ENCODE measurements around the gene LEMD1. TPM values are rescaled to one million over a fixed set of nuclear protein-coding genes. Genes with fewer than 3 reads are reported as not detected.

LEMD1 gene
- polyA plus RNA-seq (2013), result 6.4 and 6.5 TPM in 2 replicates

- H3K79me1 ChIP-seq (ENCODE audit: low read length), result no peaks in the 10 kb centered on the region
- H3K23ac ChIP-seq (ENCODE audit: low read length), result no peak within 1 kb of the TSS
- H4K8ac ChIP-seq (ENCODE audit: low read depth, low read length), result no peak within 1 kb of the TSS
- H3K27ac ChIP-seq (ENCODE audit: low read depth, low read length), result no peak within 1 kb of the TSS
- no peak within 1 kb of the TSS for H4K91ac ChIP-seq (ENCODE audit: low read depth, low read length)
- H3K9ac ChIP-seq (ENCODE audit: low read length), result no peak within 1 kb of the TSS
- no peak within 1 kb of the TSS for H2BK12ac ChIP-seq (ENCODE audit: low read length)
- no peak within 1 kb of the TSS for H3K4me3 ChIP-seq (ENCODE audit: low read depth, low read length)
- H3K27me3 ChIP-seq (ENCODE audit: insufficient read depth, low read length), result no peaks in the 10 kb centered on the region
- no peak for DNase-seq
- H3K79me2 ChIP-seq (ENCODE audit: control insufficient read depth, insufficient read depth, low read length, poor library complexity), result no peaks in the 10 kb centered on the region
- H3K4me1 ChIP-seq (ENCODE audit: control insufficient read depth in 1 of 2, insufficient read depth in 2 of 2, low read length in 2 of 2), result no peaks in the 10 kb centered on the region
- H2BK5ac ChIP-seq (ENCODE audit: low read depth, low read length, poor library complexity), result no peak within 1 kb of the TSS
- no peak within 1 kb of the TSS for H3K4me2 ChIP-seq (ENCODE audit: low read length)
- no peak within 1 kb of the TSS for H3K14ac ChIP-seq (ENCODE audit: low read length)
- WGBS (ENCODE audit: extremely low coverage, insufficient coverage, insufficient read length), result no CpG with 5 or more reads among the region's 2 CpGs
- H3K4ac ChIP-seq (ENCODE audit: low read depth, low read length), result no peak within 1 kb of the TSS
- H3K36me3 ChIP-seq (ENCODE audit: control insufficient read depth in 1 of 2, insufficient read depth in 2 of 2, low read length in 2 of 2), result no peaks in the 10 kb centered on the region
- no peak within 1 kb of the TSS for H3K18ac ChIP-seq (ENCODE audit: low read length)
- H2BK120ac ChIP-seq (ENCODE audit: insufficient read depth, low read length, poor library complexity), result no peak within 1 kb of the TSS
- no peak within 1 kb of the TSS for H2AK5ac ChIP-seq (ENCODE audit: low read length)
- no peak within 1 kb of the TSS for H2AFZ ChIP-seq (ENCODE audit: insufficient read depth, low read length, poor library complexity)
- no peak within 1 kb of the TSS for H4K12ac ChIP-seq (ENCODE audit: low read depth, low read length)
- no peaks in the 10 kb centered on the region for H3K9me3 ChIP-seq (ENCODE audit: insufficient read depth, low read depth, low read length)
Measured at GRCh38 chr1:205421798-205422197, at the start of gene LEMD1. TSS of gene LEMD1 (minus strand) at chr1:205422056. CDS start at chr1:205420536, 1,520 bp downstream.

- Histone ChIP-seq H3K27me3 (ENCODE audit: insufficient read depth, low read length) (no peaks in the 10 kb centered on the region), H2AK5ac (ENCODE audit: low read length) (no peak overlapping the region), H3K27ac (ENCODE audit: low read depth, low read length) (no peak overlapping the region), H3K79me1 (ENCODE audit: low read length) (no peaks in the 10 kb centered on the region), H4K91ac (ENCODE audit: low read depth, low read length) (no peak overlapping the region), H3K4ac (ENCODE audit: low read depth, low read length) (no peak overlapping the region), H3K18ac (ENCODE audit: low read length) (no peak overlapping the region), H2BK120ac (ENCODE audit: insufficient read depth, low read length, poor library complexity) (no peak overlapping the region), H3K9me3 (ENCODE audit: insufficient read depth, low read depth, low read length) (peaks cover 4% of the 10 kb centered on the region), H3K9ac (ENCODE audit: low read length) (no peak overlapping the region), H4K8ac (ENCODE audit: low read depth, low read length) (no peak overlapping the region), H2BK12ac (ENCODE audit: low read length) (no peak overlapping the region), H3K14ac (ENCODE audit: low read length) (no peak overlapping the region), H3K4me2 (ENCODE audit: low read length) (no peak overlapping the region), H3K23ac (ENCODE audit: low read length) (no peak overlapping the region), H4K12ac (ENCODE audit: low read depth, low read length) (no peak overlapping the region), H2AFZ (ENCODE audit: insufficient read depth, low read length, poor library complexity) (no peak overlapping the region), H3K4me1 (ENCODE audit: control insufficient read depth in 1 of 2, insufficient read depth in 2 of 2, low read length in 2 of 2) (no peaks in the 10 kb centered on the region), H3K36me3 (ENCODE audit: control insufficient read depth in 1 of 2, insufficient read depth in 2 of 2, low read length in 2 of 2) (no peaks in the 10 kb centered on the region), H3K79me2 (ENCODE audit: control insufficient read depth, insufficient read depth, low read length, poor library complexity) (no peaks in the 10 kb centered on the region), H2BK5ac (ENCODE audit: low read depth, low read length, poor library complexity) (no peak overlapping the region), H3K4me3 (ENCODE audit: low read depth, low read length) (no peak overlapping the region)
- no peak for DNase-seq
- WGBS (ENCODE audit: extremely low coverage, insufficient coverage, insufficient read length), result no CpG with 5 or more reads among the region's 6 CpGs
Measured at GRCh38 chr1:205470131-205470530, 48.3 kb upstream of the LEMD1 start.

- WGBS (ENCODE audit: extremely low coverage, insufficient coverage, insufficient read length), result no CpG with 5 or more reads among the region's 7 CpGs
- H3K18ac ChIP-seq (ENCODE audit: low read length), result no peak overlapping the region
- no peak overlapping the region for H3K9ac ChIP-seq (ENCODE audit: low read length)
- no peak overlapping the region for H3K4me2 ChIP-seq (ENCODE audit: low read length)
- no peak overlapping the region for H3K27ac ChIP-seq (ENCODE audit: low read depth, low read length)
- H2BK12ac ChIP-seq (ENCODE audit: low read length), result no peak overlapping the region
- no peaks in the 10 kb centered on the region for H3K27me3 ChIP-seq (ENCODE audit: insufficient read depth, low read length)
- H3K4ac ChIP-seq (ENCODE audit: low read depth, low read length), result no peak overlapping the region
- H4K8ac ChIP-seq (ENCODE audit: low read depth, low read length), result no peak overlapping the region
- H4K12ac ChIP-seq (ENCODE audit: low read depth, low read length), result no peak overlapping the region
- no peak overlapping the region for H3K4me3 ChIP-seq (ENCODE audit: low read depth, low read length)
- no peak overlapping the region for H4K91ac ChIP-seq (ENCODE audit: low read depth, low read length)
- no peak for DNase-seq
- no peaks in the 10 kb centered on the region for H3K9me3 ChIP-seq (ENCODE audit: insufficient read depth, low read depth, low read length)
- H3K36me3 ChIP-seq (ENCODE audit: control insufficient read depth in 1 of 2, insufficient read depth in 2 of 2, low read length in 2 of 2), result no peaks in the 10 kb centered on the region
- H3K79me1 ChIP-seq (ENCODE audit: low read length), result no peaks in the 10 kb centered on the region
- no peaks in the 10 kb centered on the region for H3K4me1 ChIP-seq (ENCODE audit: control insufficient read depth in 1 of 2, insufficient read depth in 2 of 2, low read length in 2 of 2)
- H2BK120ac ChIP-seq (ENCODE audit: insufficient read depth, low read length, poor library complexity), result no peak overlapping the region
- H2AFZ ChIP-seq (ENCODE audit: insufficient read depth, low read length, poor library complexity), result no peak overlapping the region
- no peak overlapping the region for H3K14ac ChIP-seq (ENCODE audit: low read length)
- no peak overlapping the region for H3K23ac ChIP-seq (ENCODE audit: low read length)
- no peaks in the 10 kb centered on the region for H3K79me2 ChIP-seq (ENCODE audit: control insufficient read depth, insufficient read depth, low read length, poor library complexity)
- no peak overlapping the region for H2AK5ac ChIP-seq (ENCODE audit: low read length)
- no peak overlapping the region for H2BK5ac ChIP-seq (ENCODE audit: low read depth, low read length, poor library complexity)
Measured at GRCh38 chr1:205466595-205467220, 44.9 kb upstream of the LEMD1 start.

GRCh38 chr1:205465392-205465791, 43.5 kb upstream of the LEMD1 start:
- H3K9ac ChIP-seq (ENCODE audit: low read length), result no peak overlapping the region
- H3K4me2 ChIP-seq (ENCODE audit: low read length), result no peak overlapping the region
- H2BK12ac ChIP-seq (ENCODE audit: low read length), result no peak overlapping the region
- H4K91ac ChIP-seq (ENCODE audit: low read depth, low read length), result no peak overlapping the region
- H2AK5ac ChIP-seq (ENCODE audit: low read length), result no peak overlapping the region
- no peak overlapping the region for H3K18ac ChIP-seq (ENCODE audit: low read length)
- WGBS (ENCODE audit: extremely low coverage, insufficient coverage, insufficient read length), result no CpG with 5 or more reads among the region's 2 CpGs
- H3K36me3 ChIP-seq (ENCODE audit: control insufficient read depth in 1 of 2, insufficient read depth in 2 of 2, low read length in 2 of 2), result no peaks in the 10 kb centered on the region
- no peak overlapping the region for H2AFZ ChIP-seq (ENCODE audit: insufficient read depth, low read length, poor library complexity)
- no peak overlapping the region for H4K12ac ChIP-seq (ENCODE audit: low read depth, low read length)
- H3K14ac ChIP-seq (ENCODE audit: low read length), result no peak overlapping the region
- no peak overlapping the region for H3K27ac ChIP-seq (ENCODE audit: low read depth, low read length)
- no peaks in the 10 kb centered on the region for H3K4me1 ChIP-seq (ENCODE audit: control insufficient read depth in 1 of 2, insufficient read depth in 2 of 2, low read length in 2 of 2)
- no peaks in the 10 kb centered on the region for H3K27me3 ChIP-seq (ENCODE audit: insufficient read depth, low read length)
- H4K8ac ChIP-seq (ENCODE audit: low read depth, low read length), result no peak overlapping the region
- H3K23ac ChIP-seq (ENCODE audit: low read length), result no peak overlapping the region
- H3K4me3 ChIP-seq (ENCODE audit: low read depth, low read length), result no peak overlapping the region
- H3K79me2 ChIP-seq (ENCODE audit: control insufficient read depth, insufficient read depth, low read length, poor library complexity), result no peaks in the 10 kb centered on the region
- H3K79me1 ChIP-seq (ENCODE audit: low read length), result no peaks in the 10 kb centered on the region
- no peak overlapping the region for H3K4ac ChIP-seq (ENCODE audit: low read depth, low read length)
- no peaks in the 10 kb centered on the region for H3K9me3 ChIP-seq (ENCODE audit: insufficient read depth, low read depth, low read length)
- no peak overlapping the region for H2BK5ac ChIP-seq (ENCODE audit: low read depth, low read length, poor library complexity)
- H2BK120ac ChIP-seq (ENCODE audit: insufficient read depth, low read length, poor library complexity), result no peak overlapping the region
- DNase-seq, result no peak

Measured in trophoblast cell (in vitro differentiated cells and primary cell).